CD1c-positive myeloid dendritic cell (primary cell): Measurements from ENCODE around the gene SRM.
"Not testable (repeated sequence)": the region's sequence is repeated elsewhere in the genome, so short reads cannot be mapped to it uniquely, and the experiment has no call there.

Experiments used
- DNase-seq: peaks from one replicate; pipeline ENCODE4 v3.0.0-alpha.2; 2016; ENCODE audit errors: extremely low spot score

Gene SRM

DNA sequence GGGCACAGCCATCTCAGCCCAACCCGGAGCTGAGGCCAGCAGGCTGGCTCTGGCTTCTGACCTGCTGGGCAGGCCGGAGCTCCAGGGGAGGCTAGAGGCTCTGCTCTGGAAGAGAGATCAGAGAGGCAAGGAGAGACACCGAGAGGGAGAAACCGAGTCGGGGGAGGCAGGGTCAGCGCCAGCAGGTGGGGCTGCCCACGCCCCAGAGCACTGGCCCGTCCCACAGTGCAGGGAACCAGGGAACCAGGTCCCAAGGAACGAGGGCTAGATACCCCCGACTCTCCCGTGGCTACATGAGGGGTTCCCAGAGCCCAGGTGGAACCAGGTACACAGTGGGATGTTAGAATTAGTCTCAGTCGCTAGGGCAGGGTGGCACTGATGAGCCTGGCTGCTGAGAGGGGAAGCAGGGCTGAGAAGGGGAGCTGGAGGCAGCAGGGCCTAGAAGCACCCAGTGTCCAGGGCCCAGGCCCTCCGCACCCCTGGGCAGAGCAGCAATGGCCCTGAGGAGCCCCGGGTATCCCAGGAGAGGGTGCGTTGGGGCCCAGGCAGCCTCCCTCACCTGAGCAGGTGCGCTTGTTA is 14.9 kb downstream of the SRM start:
- no peak for DNase-seq

DNA sequence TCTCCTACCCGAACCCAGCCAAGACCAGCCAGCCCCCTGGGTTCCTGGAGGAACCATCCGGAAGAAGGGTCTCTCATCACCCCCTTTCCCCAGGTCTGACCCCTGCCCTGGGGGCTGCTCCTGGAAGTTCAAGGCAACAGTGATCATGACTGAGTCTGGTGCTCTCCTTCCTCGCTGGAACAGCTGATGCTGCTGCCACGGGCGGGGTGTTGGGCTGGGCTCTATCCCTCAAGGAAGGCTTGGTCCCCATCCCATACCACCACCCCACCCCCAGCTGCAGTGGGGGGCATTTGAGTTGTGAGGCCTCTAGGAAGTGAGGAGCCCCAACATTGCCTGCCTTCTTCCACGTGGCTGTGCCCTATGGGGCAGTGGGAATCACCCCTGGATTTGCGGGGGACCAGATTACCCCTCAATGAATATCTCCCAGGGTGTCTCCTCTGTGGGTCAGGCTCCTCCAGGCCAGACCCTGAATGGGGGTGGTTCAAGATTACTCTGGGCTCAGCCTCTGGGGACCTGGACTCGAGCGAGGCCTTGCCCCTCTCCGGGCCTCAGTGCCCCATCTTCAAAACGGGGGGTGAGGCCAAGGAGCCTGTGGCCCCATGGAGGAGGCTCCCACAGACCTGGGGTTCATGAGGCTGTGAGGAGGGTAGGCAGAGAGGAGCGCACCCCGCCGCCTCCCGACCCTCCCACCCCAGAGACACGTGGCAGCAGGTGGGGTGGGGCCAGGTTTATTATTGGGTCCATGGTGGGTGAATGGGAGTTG is 15.6 kb downstream of the SRM start:
- no peak for DNase-seq

DNA sequence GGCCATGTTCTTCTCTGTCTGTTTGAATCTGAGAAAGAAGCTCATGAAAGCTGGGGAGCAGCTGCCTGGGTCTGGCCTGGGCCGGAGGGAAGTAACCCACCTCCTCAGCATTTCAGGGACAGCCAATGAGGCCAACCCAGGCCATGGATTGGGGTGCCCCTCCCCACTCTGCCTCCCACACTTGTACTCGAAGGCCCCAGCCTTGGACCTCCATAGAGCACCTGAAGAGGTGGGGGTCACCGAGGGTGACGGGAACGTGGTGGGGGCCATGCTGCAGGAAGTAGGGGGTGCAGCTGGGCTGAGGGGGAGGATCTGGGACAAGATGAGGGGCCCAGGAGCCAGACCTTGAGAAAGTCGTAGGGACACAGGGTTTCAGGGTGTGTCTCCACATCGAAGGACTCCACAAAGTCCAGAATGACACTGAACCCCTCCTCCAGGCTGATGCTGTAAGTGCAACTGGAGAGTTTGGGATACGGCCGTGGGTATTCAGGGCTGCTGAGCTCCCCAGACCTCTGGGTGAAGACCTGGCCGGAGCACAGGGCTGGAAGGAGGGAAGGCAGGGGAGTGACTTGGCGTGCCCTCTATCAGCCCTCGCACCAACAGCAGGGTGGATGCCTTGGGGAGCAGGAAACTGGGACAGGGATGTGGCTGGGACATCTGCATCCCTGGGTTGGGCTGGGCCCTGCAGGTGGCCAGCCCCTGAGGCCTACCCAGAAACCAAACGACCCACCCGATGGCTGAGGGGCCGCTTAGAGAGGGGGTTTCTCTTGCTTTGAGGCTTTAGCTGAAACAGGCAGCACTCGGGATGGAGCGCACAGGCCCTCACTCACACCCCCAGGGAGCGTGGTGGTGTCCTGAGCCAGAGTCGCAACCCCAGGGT is 16.6 kb downstream of the SRM start:
- DNase-seq, result no peak

GRCh38 chr1:11042065-11042464 is 17.8 kb downstream of the SRM start:
- DNase-seq, result no peak

- no peak for DNase-seq
These were observed 18.8 kb downstream of the SRM start for GRCh38 chr1:11041048-11041447.

GRCh38 chr1:11040105-11040429 is 19.8 kb downstream of the SRM start:
- not testable (repeated sequence) for DNase-seq

DNA sequence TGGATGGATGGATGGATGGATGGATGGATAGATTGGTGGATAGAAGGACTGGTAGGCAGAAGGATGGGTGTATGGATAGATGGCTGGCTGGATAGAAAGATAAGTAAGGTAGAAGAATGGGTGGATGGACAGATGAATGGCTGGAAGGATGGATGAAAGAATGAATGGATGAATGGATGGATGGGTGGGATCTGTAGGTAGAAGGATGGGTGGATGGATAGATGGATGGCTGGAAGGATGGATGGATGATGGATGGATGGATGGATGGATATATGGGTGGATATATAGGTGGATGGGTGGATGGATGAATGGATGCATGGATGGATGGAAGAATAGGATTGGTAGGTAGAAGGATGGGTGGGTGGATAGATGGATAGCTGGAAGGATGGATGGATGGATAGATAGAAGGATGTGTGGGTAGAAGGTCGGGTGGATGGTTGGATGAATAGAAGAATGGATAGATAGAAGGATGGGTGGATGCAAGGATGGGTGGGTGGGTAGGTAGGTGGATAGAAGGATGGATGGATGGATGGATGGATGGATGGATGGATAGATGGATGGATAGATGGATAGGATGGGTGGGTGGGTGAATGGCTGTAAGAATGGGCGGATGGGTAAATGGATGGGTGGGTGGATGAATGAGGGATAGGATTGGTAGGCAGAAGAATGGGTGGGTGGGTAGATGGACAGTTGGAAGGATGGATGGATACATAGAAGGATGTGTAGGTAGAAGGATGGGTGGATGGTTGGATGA is 20.3 kb downstream of the SRM start:
- DNase-seq, result no peak

GRCh38 chr1:11037740-11038182 is 22.1 kb downstream of the SRM start:
- peak; percentile 91 for DNase-seq

DNA sequence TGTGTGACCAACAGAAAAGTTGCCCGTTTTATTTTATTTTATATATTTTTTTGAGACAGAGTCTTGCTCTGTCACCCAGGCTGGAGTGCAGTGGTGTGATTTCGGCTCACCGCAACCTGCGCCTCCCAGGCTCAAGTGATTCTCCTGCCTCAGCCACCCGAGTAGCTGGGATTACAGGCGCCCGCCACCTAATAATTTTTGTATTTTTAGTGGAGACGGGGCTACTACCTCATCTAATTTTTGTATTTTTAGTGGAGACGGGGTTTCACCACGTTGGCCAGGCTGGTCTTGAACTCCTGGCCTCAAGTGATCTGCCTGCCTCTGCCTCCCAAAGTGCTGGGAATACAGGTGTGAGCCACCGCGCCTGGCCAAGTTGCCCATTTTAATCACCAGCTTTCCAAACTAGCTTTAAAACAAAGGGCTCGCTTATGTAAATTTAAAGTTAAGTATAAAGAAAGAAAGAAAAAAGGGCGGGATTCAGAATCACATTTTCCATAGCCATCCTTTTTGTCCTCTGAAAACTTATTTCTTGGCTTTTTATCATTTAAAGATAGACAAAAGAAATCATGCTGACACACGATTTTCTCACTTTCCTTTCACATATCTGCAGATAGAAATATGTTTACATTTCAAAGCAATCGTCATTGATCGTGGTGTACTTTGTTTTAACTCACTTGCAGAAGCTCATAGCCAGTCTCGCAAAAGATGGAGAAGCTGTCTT is 22.6 kb downstream of the SRM start:
- not testable (repeated sequence) for DNase-seq

- DNase-seq, result no peak
These were observed 28.1 kb downstream of the SRM start for GRCh38 chr1:11031624-11032262.

DNA sequence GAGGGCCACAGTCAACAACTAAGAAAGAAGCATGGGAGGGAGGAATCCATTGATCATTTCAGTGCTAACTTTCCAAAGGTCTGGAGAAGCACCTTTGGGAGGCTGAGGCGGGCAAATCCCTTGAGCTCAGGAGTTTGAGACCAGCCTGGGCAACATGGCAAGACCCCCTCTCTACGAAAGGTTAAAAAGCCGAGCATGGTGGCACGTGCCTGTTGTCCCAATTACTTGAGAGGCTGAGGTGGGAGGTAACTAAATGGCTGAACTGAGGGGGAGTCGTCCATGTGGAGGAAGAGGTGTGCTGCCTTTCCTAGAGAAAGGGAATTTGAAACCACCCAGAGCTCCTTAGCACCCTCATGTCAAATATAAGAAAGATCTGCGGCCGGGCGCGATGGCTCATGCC is 29.0 kb downstream of the SRM start:
- DNase-seq, result no peak

DNA sequence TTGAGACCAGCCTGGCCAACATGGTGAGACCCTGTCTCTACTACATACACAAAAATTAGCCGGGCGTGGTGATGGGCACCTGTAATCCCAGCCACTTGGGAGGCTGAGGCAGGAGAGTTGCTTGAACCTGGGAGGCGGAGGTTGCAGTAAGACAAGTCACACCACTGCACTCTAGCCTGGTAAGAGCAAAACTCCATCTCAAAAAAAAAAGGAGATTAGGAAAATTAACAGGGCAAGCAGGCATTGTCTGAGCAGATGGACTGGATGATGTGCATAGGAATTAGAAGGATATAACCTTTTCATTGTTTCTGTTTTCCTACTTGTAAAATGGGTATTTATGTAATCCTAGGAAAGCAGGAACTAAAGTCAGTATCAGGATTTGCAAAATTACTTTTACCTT is 31.8 kb downstream of the SRM start:
- no peak for DNase-seq

DNA sequence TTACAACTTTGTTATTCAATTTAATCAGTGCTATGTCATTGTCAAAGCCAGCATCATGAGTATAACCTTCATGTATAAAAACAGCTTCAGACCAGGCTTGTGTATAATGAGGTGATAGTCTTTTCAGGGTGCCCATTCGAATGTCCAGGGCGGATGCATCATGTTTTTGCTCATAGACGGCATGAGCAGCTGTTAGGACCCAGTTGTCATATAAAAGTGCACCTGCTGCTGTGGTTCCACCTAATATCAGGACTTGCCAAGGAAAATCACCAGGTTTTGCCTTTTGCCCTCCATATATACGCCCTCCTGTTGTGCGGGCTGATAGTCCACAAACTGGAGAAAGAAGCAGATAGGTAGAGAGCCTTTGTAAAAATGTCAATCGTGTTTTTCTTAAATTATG is 32.5 kb downstream of the SRM start:
- no peak for DNase-seq

- DNase-seq, result no peak
These were observed 32.9 kb downstream of the SRM start for GRCh38 chr1:11026903-11027302.

DNA sequence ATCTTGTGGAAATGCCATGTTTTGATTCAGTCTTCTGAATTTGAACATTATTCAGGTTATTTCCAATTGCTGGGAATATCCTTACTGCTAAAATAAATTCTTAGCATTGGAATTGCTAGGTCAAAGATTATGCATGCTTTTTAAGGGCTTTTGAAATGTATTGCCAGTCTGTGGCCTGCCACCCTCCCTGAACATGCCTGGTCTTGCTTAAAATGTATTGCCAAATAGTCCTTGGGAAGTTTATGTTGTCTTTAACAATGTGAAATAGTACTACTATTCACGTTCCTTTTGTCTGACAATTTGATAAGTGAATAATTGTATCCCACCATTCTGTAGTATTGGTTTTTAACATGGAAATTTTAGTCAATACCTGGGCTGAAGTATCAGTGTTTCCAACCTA is 33.8 kb downstream of the SRM start:
- no peak for DNase-seq

GRCh38 chr1:11025618-11026017 is 34.2 kb downstream of the SRM start:
- DNase-seq, result no peak

- DNase-seq, result no peak
These were observed 35.0 kb downstream of the SRM start for GRCh38 chr1:11024874-11025203.

GRCh38 chr1:11024154-11024873 is 35.5 kb downstream of the SRM start:
- no peak for DNase-seq

DNA sequence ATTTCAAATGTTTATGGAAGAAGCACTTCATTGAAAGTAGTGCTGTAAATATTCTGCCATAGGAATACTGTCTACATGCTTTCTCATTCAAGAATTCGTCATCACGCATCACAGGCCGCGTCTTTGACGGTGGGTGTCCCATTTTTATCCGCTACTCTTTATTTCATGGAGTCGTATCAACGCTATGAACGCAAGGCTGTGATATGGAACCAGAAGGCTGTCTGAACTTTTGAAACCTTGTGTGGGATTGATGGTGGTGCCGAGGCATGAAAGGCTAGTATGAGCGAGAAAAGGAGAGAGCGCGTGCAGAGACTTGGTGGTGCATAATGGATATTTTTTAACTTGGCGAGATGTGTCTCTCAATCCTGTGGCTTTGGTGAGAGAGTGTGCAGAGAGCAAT is 36.6 kb downstream of the SRM start:
- DNase-seq, result no peak

DNA sequence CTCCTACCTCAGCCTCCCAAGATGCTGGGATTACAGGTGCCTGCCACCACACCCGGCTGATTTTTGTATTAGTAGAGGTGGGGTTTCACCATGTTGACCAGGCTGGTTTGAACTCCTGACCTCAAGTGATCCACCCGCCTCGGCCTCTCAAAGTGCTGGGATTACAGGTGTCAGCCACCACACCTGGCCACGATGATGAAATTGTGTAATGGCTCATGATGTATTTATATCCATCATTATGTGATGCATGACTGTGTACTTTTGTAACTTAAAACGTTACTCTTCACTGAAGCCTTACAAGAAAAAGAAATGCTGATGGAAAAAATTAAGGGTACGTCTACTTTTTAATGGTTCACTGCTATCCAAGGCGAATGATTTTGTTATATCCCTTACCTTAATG is 39.8 kb downstream of the SRM start:
- no peak for DNase-seq
